SW 1271 (cell line): ENCODE measurements around the gene ATP6V0E1.
A peak's percentile ranks its signal among the peaks of the same experiment; 100 is the strongest.

Experiments
- DNase-seq, 2 experiments: peaks; one replicate each; lab custom pipeline; 2025; lab: John Stamatoyannopoulos, UW

ATP6V0E1 gene

GRCh38 chr5:172956936-172957335 is 26.6 kb upstream of the ATP6V0E1 start:
- no peak for DNase-seq

- no peak for DNase-seq
Observed at GRCh38 chr5:172957458-172957857, 26.1 kb upstream of the ATP6V0E1 start.

- peak in 1 of 2 experiments; percentile 39 for DNase-seq
Observed at GRCh38 chr5:172958331-172959046, 25.1 kb upstream of the ATP6V0E1 start.

GRCh38 chr5:172959824-172960799 is 23.5 kb upstream of the ATP6V0E1 start:
- no peak for DNase-seq

- DNase-seq = no peak
Observed at GRCh38 chr5:172969921-172970320, 13.7 kb upstream of the ATP6V0E1 start.

GRCh38 chr5:172971482-172971881 is 12.1 kb upstream of the ATP6V0E1 start:
- DNase-seq = no peak

GRCh38 chr5:172972552-172972951 is 11.0 kb upstream of the ATP6V0E1 start:
- DNase-seq = no peak

GRCh38 chr5:172973127-172973916 is 10.2 kb upstream of the ATP6V0E1 start:
- no peak for DNase-seq

GRCh38 chr5:172973931-172974330 is 9.6 kb upstream of the ATP6V0E1 start:
- DNase-seq = no peak

- DNase-seq = no peak
Observed at GRCh38 chr5:172975289-172975688, 8.3 kb upstream of the ATP6V0E1 start.

- DNase-seq = no peak
Observed at GRCh38 chr5:172979778-172980177, 3.8 kb upstream of the ATP6V0E1 start.

- DNase-seq = no peak
Observed at GRCh38 chr5:172981931-172982330, 1.6 kb upstream of the ATP6V0E1 start.

- DNase-seq = peak; percentile 75 to 90
Observed at GRCh38 chr5:172984244-172984953, 828 bp downstream of the ATP6V0E1 start.

GRCh38 chr5:172985596-172985995 is 2.0 kb downstream of the ATP6V0E1 start:
- DNase-seq = no peak

- DNase-seq = no peak
Observed at GRCh38 chr5:172988276-172988675, 4.7 kb downstream of the ATP6V0E1 start.

GRCh38 chr5:172990776-172991175 is 7.2 kb downstream of the ATP6V0E1 start:
- no peak for DNase-seq

GRCh38 chr5:172994405-172994804 is 10.8 kb downstream of the ATP6V0E1 start:
- DNase-seq = no peak

GRCh38 chr5:172999372-172999973 is 15.9 kb downstream of the ATP6V0E1 start:
- no peak for DNase-seq

GRCh38 chr5:172999974-173000373 is 16.4 kb downstream of the ATP6V0E1 start:
- DNase-seq = no peak

- no peak for DNase-seq
Observed at GRCh38 chr5:173001229-173001841, 17.8 kb downstream of the ATP6V0E1 start.

GRCh38 chr5:173003360-173003759 is 19.8 kb downstream of the ATP6V0E1 start:
- DNase-seq = no peak
